ENCODE measurements around the gene SEMA3B. TPM values are rescaled to one million over a fixed set of nuclear protein-coding genes. Genes with fewer than 3 reads are reported as not detected.
A peak's percentile ranks its signal among the peaks of the same experiment; 100 is the strongest.

The SEMA3B gene
- total RNA-seq (100 to 1,000 TPM in 7 of 9 donors, 10 to 100 TPM in 1, 1 to 10 TPM in 1; 6.0 to 468 (median 217) TPM), polyA plus RNA-seq (100 to 1,000 TPM; 159 to 496 (median 451) TPM)
- long read RNA-seq, donor 1 = 0 reads
- long read RNA-seq, donor 2 = 0 reads
- long read RNA-seq, donor 3 = 0 reads
- long read RNA-seq, donor 4, transcript SEMA3B-212 (17 exons, 2,958 nt) = minor isoform, 31 of 111 reads
- long read RNA-seq, donor 4, transcript SEMA3B-204 (17 exons, 2,755 nt) = major isoform, 45 of 111 reads
- long read RNA-seq, donor 4, partial matches to known transcripts = 15 of 111 reads
- long read RNA-seq, donor 4, other reads (novel, unspliced or antisense) = 19 of 111 reads
- long read RNA-seq, donor 5, transcript SEMA3B-204 (17 exons, 2,755 nt) = major isoform, 530 of 1,539 reads
- long read RNA-seq, donor 5, transcript SEMA3B-212 (17 exons, 2,958 nt) = minor isoform, 499 of 1,539 reads
- long read RNA-seq, donor 5, transcript SEMA3B-207 (14 exons, 2,710 nt) = minor isoform, 5 of 1,539 reads
- long read RNA-seq, donor 5, partial matches to known transcripts = 332 of 1,539 reads
- long read RNA-seq, donor 5, other reads (novel, unspliced or antisense) = 165 of 1,539 reads
- long read RNA-seq, donor 6, transcript SEMA3B-212 (17 exons, 2,958 nt) = major isoform, 10 of 41 reads
- long read RNA-seq, donor 6, transcript SEMA3B-204 (17 exons, 2,755 nt) = minor isoform, 9 of 41 reads
- long read RNA-seq, donor 6, partial matches to known transcripts = 9 of 41 reads
- long read RNA-seq, donor 6, other reads (novel, unspliced or antisense) = 12 of 41 reads
- long read RNA-seq, donor 7, partial matches to known transcripts = 0 of 1 reads
- long read RNA-seq, donor 7, other reads (novel, unspliced or antisense) = 0 of 1 reads
- long read RNA-seq, donor 8, partial matches to known transcripts = 0 of 1 reads
- long read RNA-seq, donor 8, other reads (novel, unspliced or antisense) = 0 of 1 reads
- long read RNA-seq, donor 9 = 0 reads
- long read RNA-seq, donor 10 = 0 reads

DNA sequence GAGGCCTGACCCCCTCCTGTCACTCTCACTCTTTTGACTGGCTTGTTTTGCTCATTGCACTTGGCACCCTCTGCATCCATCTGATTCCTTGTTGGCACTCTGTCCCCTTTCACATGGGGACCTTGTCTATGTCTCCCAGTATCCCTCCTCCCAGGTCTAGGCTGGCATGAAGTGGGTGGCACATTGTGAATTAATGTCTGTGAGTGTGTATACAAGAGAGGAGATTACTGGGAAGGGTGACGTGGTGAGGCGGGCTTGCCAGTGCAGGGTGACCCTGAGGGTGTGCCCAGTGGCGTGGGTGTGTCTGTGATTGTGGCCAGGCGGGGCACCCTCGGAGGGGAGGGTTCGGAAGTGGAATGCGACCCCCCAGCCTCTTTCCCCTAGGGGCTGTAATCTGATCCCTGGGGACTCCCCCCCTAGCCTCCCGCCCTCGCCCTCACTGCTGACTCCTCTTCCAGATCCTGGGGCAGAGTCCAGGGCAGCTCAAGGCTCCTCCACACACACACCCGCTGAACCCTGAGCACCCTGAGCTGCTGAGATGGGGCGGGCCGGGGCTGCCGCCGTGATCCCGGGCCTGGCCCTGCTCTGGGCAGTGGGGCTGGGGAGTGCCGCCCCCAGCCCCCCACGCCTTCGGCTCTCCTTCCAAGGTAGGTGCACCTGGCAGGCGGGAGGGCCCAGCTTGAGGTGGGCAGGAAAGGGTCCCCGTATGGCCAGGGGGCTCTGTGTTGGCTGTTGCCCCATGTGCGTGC lies at the start of gene SEMA3B:
Gene SEMA3B (plus strand): TSS at position 445 of the 749 bp plus-strand sequence. CDS start 94 bp downstream, at position 539.
- 27 to 48% (median 37%) methylated on average over 11 to 21 of the region's 21 CpGs for WGBS, 4 donors
- intact Hi-C loops (cut with DNase I) = no loop called here
- H3K27ac ChIP-seq = peak within 1 kb of the TSS; percentile 83 to 97 (median 89)

DNA sequence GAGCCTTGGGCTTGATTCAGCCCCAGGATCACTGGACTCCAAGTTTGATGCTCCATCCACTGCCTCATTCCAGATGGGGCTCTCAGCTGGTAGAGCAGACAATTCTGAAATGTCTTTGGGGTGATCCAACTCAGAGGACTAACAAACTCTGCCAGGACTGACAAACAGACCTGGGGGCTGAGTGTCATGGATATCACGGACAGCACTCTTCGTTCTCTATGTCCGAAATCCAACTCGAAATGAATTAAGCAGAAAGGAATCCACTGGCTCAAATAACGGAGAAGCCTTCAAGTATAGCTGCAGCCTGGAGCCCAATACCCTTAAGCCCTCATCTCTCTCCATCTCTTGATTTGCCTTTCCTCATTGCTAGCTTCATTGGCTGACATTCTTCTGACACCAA lies 49.7 kb upstream of the SEMA3B start:
- 76 to 94% (median 88%) methylated on average over 5 of the region's 5 CpGs for WGBS, 4 donors
- no peaks in the 10 kb centered on the region for H3K36me3 ChIP-seq (replicated peaks in 1 of 2)

More for the DNA sequence above, at the start of gene SEMA3B:
- Histone ChIP-seq H3K4me3 (peak within 1 kb of the TSS in 2 of 4 donors; percentile 19 to 37), H3K27me3 (no peaks in the 10 kb centered on the region), H3K36me3 (replicated peaks in 1 of 2) (peaks cover 0 to 6% of the 10 kb centered on the region in 2 donors), H3K9me3 (replicated peaks in 1 of 3) (no peaks in the 10 kb centered on the region), H3K4me1 (replicated peaks in 1 of 2) (peaks cover 64 to 65% of the 10 kb centered on the region in 2 donors)
- TF ChIP-seq, protein P1, sequence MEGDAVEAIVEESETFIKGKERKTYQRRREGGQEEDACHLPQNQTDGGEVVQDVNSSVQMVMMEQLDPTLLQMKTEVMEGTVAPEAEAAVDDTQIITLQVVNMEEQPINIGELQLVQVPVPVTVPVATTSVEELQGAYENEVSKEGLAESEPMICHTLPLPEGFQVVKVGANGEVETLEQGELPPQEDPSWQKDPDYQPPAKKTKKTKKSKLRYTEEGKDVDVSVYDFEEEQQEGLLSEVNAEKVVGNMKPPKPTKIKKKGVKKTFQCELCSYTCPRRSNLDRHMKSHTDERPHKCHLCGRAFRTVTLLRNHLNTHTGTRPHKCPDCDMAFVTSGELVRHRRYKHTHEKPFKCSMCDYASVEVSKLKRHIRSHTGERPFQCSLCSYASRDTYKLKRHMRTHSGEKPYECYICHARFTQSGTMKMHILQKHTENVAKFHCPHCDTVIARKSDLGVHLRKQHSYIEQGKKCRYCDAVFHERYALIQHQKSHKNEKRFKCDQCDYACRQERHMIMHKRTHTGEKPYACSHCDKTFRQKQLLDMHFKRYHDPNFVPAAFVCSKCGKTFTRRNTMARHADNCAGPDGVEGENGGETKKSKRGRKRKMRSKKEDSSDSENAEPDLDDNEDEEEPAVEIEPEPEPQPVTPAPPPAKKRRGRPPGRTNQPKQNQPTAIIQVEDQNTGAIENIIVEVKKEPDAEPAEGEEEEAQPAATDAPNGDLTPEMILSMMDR (IDR thresholded peaks at IDR 0.05) = no peak
- peak; percentile 72 to 87 for TF ChIP-seq POLR2A (IDR thresholded peaks at IDR 0.05)
- peak; percentile 90 to 97 (median 95) for DNase-seq

DNA sequence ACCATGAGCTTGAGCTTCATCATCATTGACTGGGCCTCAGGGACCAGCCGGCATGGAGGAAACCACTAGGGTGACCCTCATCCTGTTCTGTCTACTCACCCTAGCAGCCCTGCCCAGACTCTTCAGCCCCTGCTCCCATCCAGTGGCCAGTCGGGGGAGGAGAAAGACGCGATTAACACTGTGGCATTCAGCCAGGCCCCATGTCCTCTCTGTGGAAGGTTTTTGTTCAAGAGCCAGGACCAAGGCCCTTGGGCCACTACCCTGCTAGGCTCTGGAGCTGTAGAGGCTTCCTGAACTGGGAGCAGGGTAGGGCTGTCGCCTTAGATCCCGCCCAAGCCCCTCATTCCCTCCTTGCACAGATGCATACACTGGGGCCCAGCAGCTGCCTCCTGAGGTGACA lies 48.8 kb upstream of the SEMA3B start:
- intact Hi-C loops (cut with DNase I) = no loop called here
- H3K27ac ChIP-seq = no peak overlapping the region
- 74 to 84% (median 80%) methylated on average over 3 to 6 of the region's 6 CpGs for WGBS, 4 donors
- no peak for DNase-seq
- no peaks in the 10 kb centered on the region for H3K36me3 ChIP-seq (replicated peaks in 1 of 2)
- no peaks in the 10 kb centered on the region for H3K27me3 ChIP-seq
- no peak overlapping the region for H3K4me3 ChIP-seq
- no peak for TF ChIP-seq POLR2A (IDR thresholded peaks at IDR 0.05)
- TF ChIP-seq, protein P1 (IDR thresholded peaks at IDR 0.05) = no peak
- H3K4me1 ChIP-seq (replicated peaks in 1 of 2) = no peaks in the 10 kb centered on the region
- H3K9me3 ChIP-seq (replicated peaks in 1 of 3) = no peaks in the 10 kb centered on the region

More for the DNA sequence above, 49.7 kb upstream of the SEMA3B start:
- Histone ChIP-seq H3K27ac (no peak overlapping the region), H3K27me3 (no peaks in the 10 kb centered on the region), H3K4me1 (replicated peaks in 1 of 2) (no peaks in the 10 kb centered on the region), H3K9me3 (replicated peaks in 1 of 3) (no peaks in the 10 kb centered on the region), H3K4me3 (no peak overlapping the region)
- intact Hi-C loops (cut with DNase I) = no loop called here
- no peak for TF ChIP-seq POLR2A (IDR thresholded peaks at IDR 0.05)
- TF ChIP-seq, protein P1 (IDR thresholded peaks at IDR 0.05) = no peak
- DNase-seq = no peak
